PC-9 (cell line): Measurements from ENCODE around the gene ZEB2.

ENCODE experiments used
- CTCF ChIP-seq: fragments of 200-600 bp; sonication (generic); conservative IDR thresholded peaks from 2 replicates; pipeline ENCODE4 v1.6.1; 2017; ENCODE audit warnings: mixed run types, antibody characterized with exemption, mild to moderate bottlenecking, moderate library complexity
- EZH2 ChIP-seq: fragments of 200-600 bp; sonication (generic); IDR thresholded peaks from 2 replicates; pipeline ENCODE4 v1.8.0; 2017; ENCODE audit warnings: antibody characterized with exemption, low read depth

GRCh38 chr2:144470816-144471215, 49.1 kb downstream of the ZEB2 start:
- TF ChIP-seq CTCF (no peak), EZH2 (no peak)
